Measurements from ENCODE around the gene CA5A. TPM values are rescaled to one million over a fixed set of nuclear protein-coding genes. Genes with fewer than 3 reads are reported as not detected.

CA5A gene
- total and polyA plus RNA-seq, 2 experiments from 2014 or later, result 1.0 to 1.9 TPM

GRCh38 chr16:87844120-87844733 lies 92.1 kb downstream of the CA5A start:
- Histone ChIP-seq H3K4me1 (ENCODE audit: insufficient read depth) (peaks cover 3% of the 10 kb centered on the region), H3K79me2 (peaks cover 23% of the 10 kb centered on the region), H3K9me3 (ENCODE audit: low read depth) (no peaks in the 10 kb centered on the region), H3K9me2 (replicated peaks; ENCODE audit: insufficient read depth) (no peaks in the 10 kb centered on the region), H3K27me3 (no peaks in the 10 kb centered on the region), H3K4me2 (no peak overlapping the region), H2AFZ (no peak overlapping the region), H3K27ac (no peak overlapping the region), H3K36me3 (replicated peaks; ENCODE audit: insufficient read depth, low read depth) (no peaks in the 10 kb centered on the region), H4K20me1 (ENCODE audit: insufficient read depth, poor library complexity, severe bottlenecking) (no peaks in the 10 kb centered on the region), H3K4me3 (no peak overlapping the region)
- WGBS (ENCODE audit: low lambda C conversion rate, missing lambda C conversion rate), result 73% methylated on average over 30 of the region's 30 CpGs
- no peak for DNase-seq (ENCODE audit: low spot score)
- TF ChIP-seq EZH2 (IDR thresholded peaks at IDR 0.05; ENCODE audit: borderline replicate concordance) (no peak), EZH2phosphoT487 (IDR thresholded peaks at IDR 0.05; ENCODE audit: low read depth, severe bottlenecking, unreplicated experiment) (no peak), CTCF (IDR thresholded peaks at IDR 0.05; ENCODE audit: poor library complexity) (no peak)

DNA sequence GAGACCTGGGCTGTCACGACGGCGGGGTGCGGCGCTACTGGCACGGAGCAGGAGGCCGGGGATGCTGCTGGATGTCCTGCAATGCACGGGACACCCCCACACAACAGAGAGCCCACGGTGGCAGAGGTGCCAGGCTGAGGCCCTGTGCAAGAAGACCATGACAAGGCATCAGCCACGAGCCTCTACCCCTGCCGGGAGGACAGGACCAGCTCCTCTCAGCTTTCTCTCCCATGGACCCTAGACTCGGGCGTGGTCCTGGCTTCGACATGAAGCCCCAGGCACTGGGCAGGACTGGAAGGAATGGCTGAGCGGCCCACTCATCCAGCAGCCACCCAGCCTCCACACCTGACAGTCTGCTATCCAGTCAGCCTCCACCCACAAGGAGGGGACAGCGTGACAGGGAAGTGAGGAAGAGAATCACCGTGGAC lies 92.6 kb downstream of the CA5A start:
- Histone ChIP-seq H3K9me2 (replicated peaks; ENCODE audit: insufficient read depth) (no peaks in the 10 kb centered on the region), H3K4me3 (no peak overlapping the region), H4K20me1 (ENCODE audit: insufficient read depth, poor library complexity, severe bottlenecking) (no peaks in the 10 kb centered on the region), H3K27ac (no peak overlapping the region), H3K36me3 (replicated peaks; ENCODE audit: insufficient read depth, low read depth) (no peaks in the 10 kb centered on the region), H3K9me3 (ENCODE audit: low read depth) (no peaks in the 10 kb centered on the region), H2AFZ (no peak overlapping the region), H3K4me2 (no peak overlapping the region), H3K27me3 (no peaks in the 10 kb centered on the region), H3K4me1 (ENCODE audit: insufficient read depth) (peaks cover 8% of the 10 kb centered on the region), H3K79me2 (peaks cover 22% of the 10 kb centered on the region)
- no peak for DNase-seq (ENCODE audit: low spot score)
- 85% methylated on average over 17 of the region's 17 CpGs for WGBS (ENCODE audit: low lambda C conversion rate, missing lambda C conversion rate)
- TF ChIP-seq EZH2 (IDR thresholded peaks at IDR 0.05; ENCODE audit: borderline replicate concordance) (no peak), EZH2phosphoT487 (IDR thresholded peaks at IDR 0.05; ENCODE audit: low read depth, severe bottlenecking, unreplicated experiment) (no peak), CTCF (IDR thresholded peaks at IDR 0.05; ENCODE audit: poor library complexity) (no peak)

DNA sequence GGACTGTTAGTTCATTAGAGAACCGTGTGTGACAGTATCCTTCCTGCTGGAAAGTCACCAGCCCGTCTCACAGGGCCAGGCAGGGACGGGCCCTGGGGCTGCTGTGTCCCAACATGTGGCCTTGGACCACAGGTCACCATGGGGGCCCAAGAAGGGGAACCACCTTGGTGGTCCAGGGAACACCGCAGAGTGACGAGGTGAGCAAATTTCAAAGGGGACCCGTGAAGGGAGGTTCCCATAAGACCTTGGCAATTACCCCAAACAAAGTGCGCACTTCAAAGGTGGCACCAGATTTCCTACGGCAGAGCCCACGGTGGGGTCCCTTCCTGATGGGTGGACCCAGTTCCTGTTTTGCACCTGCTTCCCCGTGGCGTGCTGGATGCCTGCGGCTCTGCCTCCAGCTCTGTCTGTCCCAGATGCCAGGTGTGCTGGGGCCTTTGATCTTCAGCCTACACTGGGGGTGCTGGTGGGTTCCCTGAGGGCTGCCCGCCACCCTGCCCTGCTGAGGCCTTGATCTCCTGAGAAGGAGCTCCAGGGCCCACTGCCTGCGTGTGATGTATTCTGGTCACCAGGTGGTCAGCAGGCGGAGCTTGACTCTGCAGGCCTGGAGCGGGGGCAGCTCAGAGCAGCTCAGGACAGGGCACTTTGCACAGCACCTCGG lies 94.0 kb downstream of the CA5A start:
- Histone ChIP-seq H3K9me2 (replicated peaks; ENCODE audit: insufficient read depth) (no peaks in the 10 kb centered on the region), H3K9me3 (ENCODE audit: low read depth) (no peaks in the 10 kb centered on the region), H3K79me2 (peaks cover 21% of the 10 kb centered on the region), H2AFZ (no peak overlapping the region), H3K4me3 (no peak overlapping the region), H3K27ac (no peak overlapping the region), H3K27me3 (no peaks in the 10 kb centered on the region), H3K36me3 (replicated peaks; ENCODE audit: insufficient read depth, low read depth) (no peaks in the 10 kb centered on the region), H3K4me1 (ENCODE audit: insufficient read depth) (peaks cover 8% of the 10 kb centered on the region), H4K20me1 (ENCODE audit: insufficient read depth, poor library complexity, severe bottlenecking) (no peaks in the 10 kb centered on the region), H3K4me2 (no peak overlapping the region)
- no peak for TF ChIP-seq EZH2 (IDR thresholded peaks at IDR 0.05; ENCODE audit: borderline replicate concordance)
- no peak for TF ChIP-seq EZH2phosphoT487 (IDR thresholded peaks at IDR 0.05; ENCODE audit: low read depth, severe bottlenecking, unreplicated experiment)
- TF ChIP-seq CTCF (IDR thresholded peaks at IDR 0.05; ENCODE audit: poor library complexity), result no peak
- 87% methylated on average over 17 of the region's 17 CpGs for WGBS (ENCODE audit: low lambda C conversion rate, missing lambda C conversion rate)
- DNase-seq (ENCODE audit: low spot score), result no peak
